Effector memory CD4-positive, alpha-beta T cell (primary cell): ENCODE data around the gene TOMM40.

Experiments
- DNase-seq, 3 donors: peaks; one replicate each; pipeline ENCODE4 v3.0.0-alpha.2; 2020
- H3K27ac ChIP-seq: 2 replicates; pipeline ENCODE4 v1.7.0; 2013; ENCODE audit warnings: mild to moderate bottlenecking, low read length, moderate library complexity; ENCODE audit not compliant: insufficient read depth, poor library complexity, severe bottlenecking
- H3K27me3 ChIP-seq: replicated peaks from 2 replicates; pipeline ENCODE4 v1.7.0; 2013; ENCODE audit warnings: mild to moderate bottlenecking, low read length; ENCODE audit not compliant: insufficient read depth, control insufficient read depth, poor library complexity, severe bottlenecking
- H3K36me3 ChIP-seq: 2 replicates; pipeline ENCODE4 v1.7.0; 2013; ENCODE audit warnings: mild to moderate bottlenecking, low read length, moderate library complexity; ENCODE audit not compliant: control insufficient read depth, insufficient read depth
- H3K4me1 ChIP-seq: 2 replicates; pipeline ENCODE4 v1.7.0; 2013; ENCODE audit warnings: low read length, mild to moderate bottlenecking; ENCODE audit not compliant: control insufficient read depth, insufficient read depth, poor library complexity, severe bottlenecking
- H3K4me3 ChIP-seq: 2 replicates; pipeline ENCODE4 v1.7.0; 2013; ENCODE audit warnings: low read length, low read depth, mild to moderate bottlenecking; ENCODE audit not compliant: insufficient read depth, poor library complexity, severe bottlenecking
- H3K9me3 ChIP-seq: 2 replicates; pipeline ENCODE4 v1.7.0; 2013; ENCODE audit warnings: mild to moderate bottlenecking, low read length, moderate library complexity; ENCODE audit not compliant: control insufficient read depth

The TOMM40 gene

DNA sequence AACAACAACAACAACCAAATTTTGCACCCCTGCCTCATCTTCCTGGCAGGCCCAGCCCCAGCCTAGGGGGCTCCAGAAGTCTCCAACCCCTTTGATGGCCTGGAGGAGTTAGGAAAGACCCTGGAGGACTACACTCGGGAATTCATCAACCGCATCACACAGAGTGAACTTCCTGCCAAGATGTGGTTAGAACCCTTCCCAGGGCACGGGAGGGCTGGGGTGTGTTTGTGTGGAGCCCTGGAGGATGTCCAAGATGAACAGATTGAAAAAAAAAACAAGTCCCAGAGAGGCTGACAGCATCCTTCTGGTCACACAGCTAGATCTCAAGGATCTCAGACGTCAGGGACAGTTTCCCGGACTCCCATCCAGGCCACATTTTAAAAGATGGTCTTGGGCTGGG, 36.7 kb downstream of the TOMM40 start:
- DNase-seq, result no peak
- peaks cover 2% of the 10 kb centered on the region for H3K4me1 ChIP-seq
- no peak overlapping the region for H3K4me3 ChIP-seq

DNA sequence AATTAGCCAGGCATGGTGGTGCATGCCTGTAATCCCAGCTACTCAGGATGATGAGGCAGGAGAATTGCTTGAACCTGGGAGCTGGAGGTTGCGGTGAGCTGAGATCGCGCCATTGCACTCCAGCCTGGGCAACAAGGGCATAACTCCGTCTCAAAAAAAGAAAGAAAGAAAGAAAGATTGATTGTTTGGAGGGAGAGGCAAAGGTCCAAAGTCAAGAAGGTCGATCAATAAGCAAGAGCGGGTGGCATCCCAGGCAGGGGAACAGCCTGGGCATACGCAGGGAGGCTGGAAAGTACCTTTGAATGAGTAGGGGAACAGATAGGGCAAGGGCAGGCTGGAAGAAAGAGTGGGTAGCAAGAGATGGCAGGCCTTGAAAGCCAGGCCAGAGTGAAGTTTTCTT, 39.0 kb downstream of the TOMM40 start:
- peaks cover 2% of the 10 kb centered on the region for H3K4me1 ChIP-seq
- H3K27me3 ChIP-seq, result no peaks in the 10 kb centered on the region
- no peak overlapping the region for H3K4me3 ChIP-seq
- H3K27ac ChIP-seq, result no peak overlapping the region
- no peaks in the 10 kb centered on the region for H3K36me3 ChIP-seq
- no peak for DNase-seq
- no peaks in the 10 kb centered on the region for H3K9me3 ChIP-seq

More for the DNA sequence above, 36.7 kb downstream of the TOMM40 start:
- Histone ChIP-seq H3K9me3 (no peaks in the 10 kb centered on the region), H3K27ac (no peak overlapping the region), H3K36me3 (no peaks in the 10 kb centered on the region), H3K27me3 (no peaks in the 10 kb centered on the region)

- no peaks in the 10 kb centered on the region for H3K9me3 ChIP-seq
- no peaks in the 10 kb centered on the region for H3K36me3 ChIP-seq
- H3K4me1 ChIP-seq, result peaks cover 2% of the 10 kb centered on the region
- no peak overlapping the region for H3K4me3 ChIP-seq
- no peaks in the 10 kb centered on the region for H3K27me3 ChIP-seq
- H3K27ac ChIP-seq, result no peak overlapping the region
- DNase-seq, result no peak
Observed at GRCh38 chr19:44931541-44931940, 40.5 kb downstream of the TOMM40 start.

- H3K4me3 ChIP-seq, result no peak overlapping the region
- no peak for DNase-seq
- no peaks in the 10 kb centered on the region for H3K4me1 ChIP-seq
- H3K27me3 ChIP-seq, result no peaks in the 10 kb centered on the region
- H3K36me3 ChIP-seq, result no peaks in the 10 kb centered on the region
- H3K9me3 ChIP-seq, result no peaks in the 10 kb centered on the region
- H3K27ac ChIP-seq, result no peak overlapping the region
Observed at GRCh38 chr19:44939668-44940067, 48.6 kb downstream of the TOMM40 start.

- DNase-seq, result no peak
- H3K9me3 ChIP-seq, result no peaks in the 10 kb centered on the region
Observed at GRCh38 chr19:44942067-44942571, 51.1 kb downstream of the TOMM40 start, which contains the start of gene APOC4. APOC4 (plus strand) TSS chr19:44942237; CDS start chr19:44942278, 41 bp downstream.

DNA sequence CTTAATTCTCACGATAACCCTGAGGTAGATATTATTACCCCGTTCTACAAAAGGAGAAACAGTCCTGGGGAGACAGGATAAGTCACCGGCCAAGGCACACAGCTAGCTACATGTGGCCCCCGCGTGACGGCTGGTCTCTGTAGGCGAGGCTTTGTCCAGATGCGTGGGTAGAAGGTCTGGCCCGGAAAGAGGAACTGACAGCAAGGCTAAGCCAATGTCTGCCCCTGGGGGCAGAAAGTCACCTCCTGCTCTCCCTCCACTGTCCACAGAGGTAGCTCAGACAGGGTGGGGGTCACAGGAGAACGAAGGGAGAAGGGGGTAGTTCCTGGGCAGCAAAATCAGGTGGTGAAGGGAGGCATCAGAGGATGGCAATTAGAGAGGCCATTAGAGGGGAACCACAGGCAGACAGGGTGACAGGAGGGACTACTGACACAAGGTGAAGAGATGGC, 52.8 kb downstream of the TOMM40 start:
- no peak overlapping the region for H3K4me3 ChIP-seq
- no peak overlapping the region for H3K27ac ChIP-seq
- no peak for DNase-seq
- no peaks in the 10 kb centered on the region for H3K36me3 ChIP-seq
- H3K4me1 ChIP-seq, result no peaks in the 10 kb centered on the region
- H3K9me3 ChIP-seq, result no peaks in the 10 kb centered on the region
- H3K27me3 ChIP-seq, result no peaks in the 10 kb centered on the region

More at GRCh38 chr19:44942067-44942571, 51.1 kb downstream of the TOMM40 start, which contains the start of gene APOC4:
- Histone ChIP-seq H3K27ac (no peak within 1 kb of the TSS), H3K27me3 (no peaks in the 10 kb centered on the region), H3K4me3 (no peak within 1 kb of the TSS), H3K4me1 (no peaks in the 10 kb centered on the region), H3K36me3 (no peaks in the 10 kb centered on the region)

DNA sequence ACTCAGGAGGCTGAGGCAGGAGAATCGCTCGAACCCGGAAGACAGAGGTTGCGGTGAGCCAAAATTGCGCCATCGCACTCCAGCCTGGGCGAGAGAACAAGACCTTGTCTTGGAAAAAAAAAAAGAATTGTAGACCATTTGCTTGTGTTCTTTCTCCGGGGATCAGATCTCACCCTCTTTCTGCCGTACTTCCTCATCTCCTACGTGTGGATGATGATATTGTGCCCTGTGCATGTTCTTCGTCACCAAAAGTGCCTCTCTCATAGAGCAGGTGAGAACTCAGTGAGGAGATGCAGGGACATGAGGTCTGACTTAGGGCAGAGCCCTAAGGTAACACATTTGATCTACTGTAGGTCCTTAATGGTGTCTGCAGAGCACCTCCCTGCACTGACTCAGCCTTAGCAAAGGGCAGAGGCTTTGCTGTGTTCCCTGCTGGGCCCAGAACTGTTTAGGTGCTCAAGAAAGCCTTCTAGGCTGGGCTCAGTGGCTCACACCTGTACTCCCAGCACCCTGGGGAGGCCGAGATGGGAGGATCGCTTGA, 56.1 kb downstream of the TOMM40 start:
- H3K27ac ChIP-seq, result no peak overlapping the region
- no peaks in the 10 kb centered on the region for H3K36me3 ChIP-seq
- H3K4me3 ChIP-seq, result no peak overlapping the region
- no peak for DNase-seq
- H3K9me3 ChIP-seq, result no peaks in the 10 kb centered on the region
- H3K4me1 ChIP-seq, result no peaks in the 10 kb centered on the region
- H3K27me3 ChIP-seq, result no peaks in the 10 kb centered on the region

DNA sequence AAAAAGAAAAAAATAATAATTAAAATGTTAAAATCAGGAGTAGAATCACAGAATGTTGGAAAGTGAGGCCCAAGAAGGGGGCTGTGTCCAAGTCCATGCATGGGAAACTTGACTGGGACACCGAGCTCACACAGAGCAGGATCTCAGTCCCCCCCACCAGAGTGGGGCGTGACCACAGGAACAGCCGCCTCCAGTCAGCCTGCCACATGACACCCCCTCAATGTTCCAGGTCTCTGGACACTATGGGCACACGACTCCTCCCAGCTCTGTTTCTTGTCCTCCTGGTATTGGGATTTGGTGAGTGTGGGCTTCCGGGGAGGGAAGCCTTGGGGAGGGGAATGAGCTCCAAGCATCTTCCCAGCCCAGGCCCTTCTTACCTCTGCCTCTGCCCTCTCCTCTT, 57.2 kb downstream of the TOMM40 start:
- no peak overlapping the region for H3K4me3 ChIP-seq
- no peak overlapping the region for H3K27ac ChIP-seq

DNA sequence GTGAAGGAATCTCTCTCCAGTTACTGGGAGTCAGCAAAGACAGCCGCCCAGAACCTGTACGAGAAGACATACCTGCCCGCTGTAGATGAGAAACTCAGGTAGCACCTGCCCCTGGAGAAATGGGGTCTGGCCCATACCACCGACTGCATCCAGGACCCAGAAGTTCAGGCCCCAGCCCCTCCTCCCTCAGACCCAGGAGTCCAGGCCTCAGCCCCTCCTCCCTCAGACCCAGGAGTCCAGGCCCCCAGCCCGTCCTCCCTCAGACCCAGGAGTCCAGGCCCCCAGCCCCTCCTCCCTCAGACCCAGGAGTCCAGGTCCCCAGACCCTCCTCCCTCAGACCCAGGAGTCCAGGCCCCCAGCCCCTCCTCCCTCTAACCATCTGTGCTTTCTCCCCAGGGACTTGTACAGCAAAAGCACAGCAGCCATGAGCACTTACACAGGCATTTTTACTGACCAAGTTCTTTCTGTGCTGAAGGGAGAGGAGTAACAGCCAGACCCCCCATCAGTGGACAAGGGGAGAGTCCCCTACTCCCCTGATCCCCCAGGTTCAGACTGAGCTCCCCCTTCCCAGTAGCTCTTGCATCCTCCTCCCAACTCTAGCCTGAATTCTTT, 57.8 kb downstream of the TOMM40 start:
- Histone ChIP-seq H3K4me1 (peaks cover 3% of the 10 kb centered on the region), H3K9me3 (no peaks in the 10 kb centered on the region), H3K36me3 (no peaks in the 10 kb centered on the region), H3K27me3 (no peaks in the 10 kb centered on the region), H3K27ac (no peak overlapping the region), H3K4me3 (no peak overlapping the region)
- DNase-seq, result no peak

More for the DNA sequence above, 57.2 kb downstream of the TOMM40 start:
- Histone ChIP-seq H3K36me3 (no peaks in the 10 kb centered on the region), H3K9me3 (no peaks in the 10 kb centered on the region), H3K4me1 (no peaks in the 10 kb centered on the region), H3K27me3 (no peaks in the 10 kb centered on the region)
- no peak for DNase-seq

GRCh38 chr19:44949550-44949949, 58.5 kb downstream of the TOMM40 start:
- no peak overlapping the region for H3K27ac ChIP-seq
- no peak for DNase-seq
- H3K27me3 ChIP-seq, result no peaks in the 10 kb centered on the region
- H3K4me1 ChIP-seq, result peaks cover 3% of the 10 kb centered on the region
- no peaks in the 10 kb centered on the region for H3K36me3 ChIP-seq
- no peak overlapping the region for H3K4me3 ChIP-seq
- no peaks in the 10 kb centered on the region for H3K9me3 ChIP-seq
